Sigmoid colon (tissue), 7 donors: ENCODE results near the gene FARSA. TPM values are rescaled to one million over a fixed set of nuclear protein-coding genes. Genes with fewer than 3 reads are reported as not detected.

ENCODE experiments used
- DNase-seq: peaks from one replicate; pipeline ENCODE4 v3.0.0-alpha.2; 2019
- H3K27ac ChIP-seq, 4 donors: fragments of 200-600 bp; sonication (generic); one replicate each; pipeline ENCODE4 v1.5.1; 2016 to 2019; ENCODE audit warnings: mild to moderate bottlenecking in 1 of 4
- H3K27me3 ChIP-seq, 3 donors: fragments of 200-600 bp; sonication (generic); one replicate each; pipeline ENCODE4 v1.5.1; 2019; ENCODE audit warnings: mild to moderate bottlenecking in 1 of 3
- H3K36me3 ChIP-seq, 4 donors: fragments of 200-600 bp; sonication (generic); one replicate each; pipeline ENCODE4 v1.5.1; 2016 to 2019
- H3K4me1 ChIP-seq, 4 donors: fragments of 200-600 bp; sonication (generic); one replicate each; pipeline ENCODE4 v1.5.1; 2017 to 2019
- H3K4me3 ChIP-seq, 4 donors: fragments of 200-600 bp; sonication (generic); one replicate each; pipeline ENCODE4 v1.5.1; 2017 to 2019; ENCODE audit warnings: mild to moderate bottlenecking in 2 of 4, moderate library complexity in 1 of 4
- H3K9me3 ChIP-seq, 4 donors: fragments of 200-600 bp in 3 of 4; sonication (generic) in 3 of 4; one replicate each; pipeline versions ENCODE4 v1.5.1 to v1.6.1; 2013 to 2019
- EP300 ChIP-seq, 4 donors: sonication (generic); formaldehyde crosslinking; IDR thresholded peaks; one replicate each; pipeline ENCODE4 v1.6.1; 2017; ENCODE audit warnings: antibody characterized with exemption in 4 of 4
- POLR2A ChIP-seq, 2 donors: fragments of 450-650 bp; IDR thresholded peaks; one replicate each; pipeline ENCODE4 v1.6.1; 2016; ENCODE audit warnings: antibody characterized with exemption in 2 of 2, mild to moderate bottlenecking in 2 of 2, moderate library complexity in 2 of 2
- POLR2AphosphoS5 ChIP-seq, 4 donors: sonication (generic); formaldehyde crosslinking; IDR thresholded peaks; one replicate each; pipeline ENCODE4 v1.6.1; 2017; ENCODE audit warnings: antibody characterized with exemption in 4 of 4
- WGBS, 2 donors: extraction: QIAGEN DNeasy Blood & Tissue Kit; methylation state at CpG; one replicate each; pipeline ENCODE4 v1.1.7; 2013; 5-methylcytosine and 5-hydroxymethylcytosine counted together
- intact Hi-C: fragments of 100-400 bp; cut with DNase I; formaldehyde crosslinking; loops from one replicate; pipeline ENCODE4 v1.15.1; 2023
- polyA plus RNA-seq, 3 donors: library from polyadenylated mRNA; stranded (reverse); fragments of 200-250 nt; gene quantifications; one replicate each; pipeline ENCODE4 v1.2.3, GENCODE V29; 2013
- total RNA-seq, 4 donors: library from RNA; depleted of rRNA; stranded (reverse); fragments of >200 nt; gene quantifications; one replicate each; pipeline ENCODE4 v1.1.0, GENCODE V29; 2016
- TF ChIP-seq, protein P1 (sequence below), 4 experiments: fragments of 450-650 bp in 3 of 4; fragments of 200-600 bp in 1 of 4; IDR thresholded peaks; one replicate each; pipeline ENCODE4 v1.5.1; 2016 to 2019; ENCODE audit warnings: antibody characterized with exemption in 4 of 4, mild to moderate bottlenecking in 3 of 4, moderate library complexity in 2 of 4
- donor health status: healthy with polysubstance abuse.
- donor health status: Bipolar disorder and iron deficiency.
- donor health status: healthy.

Gene FARSA
- total and polyA plus RNA-seq, 7 donors, result 21.4 to 86.8 (median 31.6) TPM

DNA sequence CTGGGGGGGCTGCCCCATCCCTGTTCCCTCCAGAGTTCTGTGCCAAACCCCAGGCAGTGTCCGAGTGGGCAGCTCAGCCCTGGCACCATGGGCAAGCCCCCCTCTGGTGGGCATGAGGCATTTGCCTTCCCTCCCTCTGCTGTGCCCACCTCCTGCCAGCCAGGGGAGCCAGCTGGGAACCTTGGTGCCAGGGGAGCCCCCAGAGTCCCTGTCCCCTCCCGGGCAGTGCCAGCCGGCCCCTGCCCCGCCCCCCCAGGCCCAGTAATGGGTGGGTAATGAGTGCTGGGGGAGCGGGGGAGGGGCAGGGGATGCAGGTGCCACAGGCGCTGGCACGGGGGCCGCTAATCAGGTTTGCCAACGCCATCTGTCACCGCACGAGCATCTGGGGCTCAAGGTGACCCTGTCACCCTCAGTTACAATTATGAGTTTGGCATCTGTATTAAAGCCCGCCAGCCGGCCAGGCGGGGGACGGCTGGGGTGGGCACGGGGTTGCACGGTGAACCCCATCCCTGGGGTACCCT is 41.8 kb upstream of the FARSA start:
- no peak for TF ChIP-seq EP300 (IDR thresholded peaks at IDR 0.05)
- Histone ChIP-seq H3K4me3 (no peak overlapping the region), H3K27ac (no peak overlapping the region), H3K27me3 (no peaks in the 10 kb centered on the region), H3K9me3 (no peaks in the 10 kb centered on the region), H3K36me3 (no peaks in the 10 kb centered on the region), H3K4me1 (peaks cover 0 to 3% (median 2%) of the 10 kb centered on the region in 4 donors)
- WGBS, 2 donors, result 51 to 63% methylated on average over 17 of the region's 17 CpGs
- intact Hi-C loops, result loop anchor here (5.0 kb wide), 1 partner anchor 612 kb away; no protein-coding TSS in a partner anchor
- DNase-seq, result no peak

DNA sequence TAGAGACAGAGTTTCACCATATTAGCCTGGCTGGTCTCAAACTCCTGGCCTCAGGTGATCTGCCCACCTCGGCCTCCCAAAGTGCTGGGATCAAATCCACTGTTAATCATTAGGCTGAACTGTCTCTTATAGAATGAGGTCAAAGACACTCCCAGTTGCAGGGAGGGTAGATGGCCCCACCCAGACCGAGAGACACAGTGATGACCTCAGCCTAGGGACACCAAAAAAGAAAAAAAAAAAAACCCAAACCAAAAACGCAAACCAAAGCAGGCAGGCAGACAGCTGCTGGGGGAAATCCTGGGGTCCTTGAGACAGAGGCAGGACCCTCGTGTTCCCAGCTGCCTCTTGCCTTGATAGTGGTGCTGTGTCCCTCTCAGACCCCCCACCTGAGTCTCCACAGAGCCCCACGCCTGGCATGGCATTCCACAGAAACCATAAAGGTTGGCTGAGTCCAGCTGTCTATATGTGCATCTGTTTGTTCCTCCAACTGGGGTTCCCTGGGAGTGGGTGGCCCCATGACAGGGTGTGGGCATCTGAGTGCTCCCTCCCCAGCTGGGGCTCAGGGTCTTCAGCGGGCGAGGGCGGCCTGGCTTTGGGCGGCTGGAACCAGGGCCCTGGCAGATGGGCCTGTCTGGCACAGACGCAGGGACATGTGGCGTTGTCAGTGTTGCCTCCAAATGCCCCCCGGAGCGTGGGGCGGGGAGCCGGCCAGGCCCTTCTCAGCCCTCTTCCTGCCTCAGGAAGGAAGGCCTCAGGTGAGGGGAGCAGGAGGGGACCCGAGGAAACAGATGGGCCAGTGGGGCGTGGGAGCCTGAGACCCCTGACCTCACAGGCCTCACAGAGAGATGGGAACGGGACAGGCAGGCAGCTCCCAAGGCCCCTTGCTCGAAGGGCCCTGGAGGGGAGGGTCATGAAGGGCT is 41.0 kb upstream of the FARSA start:
- TF ChIP-seq, protein P1, sequence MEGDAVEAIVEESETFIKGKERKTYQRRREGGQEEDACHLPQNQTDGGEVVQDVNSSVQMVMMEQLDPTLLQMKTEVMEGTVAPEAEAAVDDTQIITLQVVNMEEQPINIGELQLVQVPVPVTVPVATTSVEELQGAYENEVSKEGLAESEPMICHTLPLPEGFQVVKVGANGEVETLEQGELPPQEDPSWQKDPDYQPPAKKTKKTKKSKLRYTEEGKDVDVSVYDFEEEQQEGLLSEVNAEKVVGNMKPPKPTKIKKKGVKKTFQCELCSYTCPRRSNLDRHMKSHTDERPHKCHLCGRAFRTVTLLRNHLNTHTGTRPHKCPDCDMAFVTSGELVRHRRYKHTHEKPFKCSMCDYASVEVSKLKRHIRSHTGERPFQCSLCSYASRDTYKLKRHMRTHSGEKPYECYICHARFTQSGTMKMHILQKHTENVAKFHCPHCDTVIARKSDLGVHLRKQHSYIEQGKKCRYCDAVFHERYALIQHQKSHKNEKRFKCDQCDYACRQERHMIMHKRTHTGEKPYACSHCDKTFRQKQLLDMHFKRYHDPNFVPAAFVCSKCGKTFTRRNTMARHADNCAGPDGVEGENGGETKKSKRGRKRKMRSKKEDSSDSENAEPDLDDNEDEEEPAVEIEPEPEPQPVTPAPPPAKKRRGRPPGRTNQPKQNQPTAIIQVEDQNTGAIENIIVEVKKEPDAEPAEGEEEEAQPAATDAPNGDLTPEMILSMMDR (IDR thresholded peaks at IDR 0.05), result no peak
- TF ChIP-seq POLR2AphosphoS5 (IDR thresholded peaks at IDR 0.05) (no peak), EP300 (IDR thresholded peaks at IDR 0.05) (no peak), POLR2A (IDR thresholded peaks at IDR 0.05) (no peak)
- Histone ChIP-seq H3K36me3 (no peaks in the 10 kb centered on the region), H3K27ac (no peak overlapping the region), H3K4me1 (peaks cover 0 to 10% (median 3%) of the 10 kb centered on the region in 4 donors), H3K27me3 (no peaks in the 10 kb centered on the region), H3K4me3 (no peak overlapping the region), H3K9me3 (no peaks in the 10 kb centered on the region)
- 55 to 63% methylated on average over 19 of the region's 19 CpGs for WGBS, 2 donors
- DNase-seq, result no peak
- intact Hi-C loops, result loop anchor here (5.0 kb wide), 1 partner anchor 613 kb away; no protein-coding TSS in a partner anchor

- Histone ChIP-seq H3K9me3 (no peaks in the 10 kb centered on the region), H3K36me3 (no peaks in the 10 kb centered on the region), H3K27ac (no peak overlapping the region), H3K4me3 (no peak overlapping the region), H3K27me3 (no peaks in the 10 kb centered on the region), H3K4me1 (peaks cover 0 to 15% (median 5%) of the 10 kb centered on the region in 4 donors)
- no peak for TF ChIP-seq POLR2A (IDR thresholded peaks at IDR 0.05)
- TF ChIP-seq EP300 (IDR thresholded peaks at IDR 0.05), result no peak
- no peak for TF ChIP-seq POLR2AphosphoS5 (IDR thresholded peaks at IDR 0.05)
- TF ChIP-seq, protein P1 (IDR thresholded peaks at IDR 0.05), result no peak
- 92 to 93% methylated on average over 16 of the region's 16 CpGs for WGBS, 2 donors
- DNase-seq, result no peak
- intact Hi-C loops, result no loop called here
These were observed 39.7 kb upstream of the FARSA start for GRCh38 chr19:12973236-12973635.

DNA sequence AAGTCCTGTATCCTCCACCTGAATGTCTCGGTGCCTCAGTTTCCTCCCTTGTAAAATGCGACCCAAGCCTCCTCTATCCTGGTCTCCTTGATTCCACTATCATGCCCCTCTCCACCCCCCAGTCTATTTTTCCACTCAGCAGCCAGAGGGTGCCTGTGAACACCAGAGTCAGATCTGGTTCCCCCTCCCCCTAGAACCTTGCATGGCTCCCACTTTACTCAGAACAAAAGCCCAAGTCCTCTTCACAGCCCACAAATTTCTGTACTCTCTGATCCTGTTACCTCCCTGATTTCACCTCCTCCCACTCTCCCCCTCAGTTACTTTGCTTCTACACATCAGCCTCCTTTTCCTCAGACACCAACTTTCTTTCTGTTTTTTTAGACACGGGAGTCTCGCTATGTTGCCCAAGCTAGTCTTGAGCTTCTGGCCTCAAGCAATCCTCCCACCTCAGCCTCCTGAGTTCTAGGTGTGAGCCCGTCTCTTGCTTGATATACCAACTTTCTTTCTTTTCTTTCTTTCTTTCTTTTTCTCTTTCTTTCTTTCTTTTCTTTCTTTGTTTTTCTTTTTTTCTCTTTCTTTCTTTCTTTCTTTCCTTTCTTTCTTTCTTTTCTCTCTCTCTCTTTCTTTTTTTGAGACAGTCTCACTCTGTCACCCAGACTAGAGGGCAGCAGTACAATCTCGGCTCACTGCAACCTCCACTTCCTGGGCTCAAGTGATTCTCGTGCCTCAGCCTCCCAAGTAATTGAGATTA is 36.7 kb upstream of the FARSA start:
- Histone ChIP-seq H3K4me3 (no peak overlapping the region), H3K36me3 (no peaks in the 10 kb centered on the region), H3K27me3 (no peaks in the 10 kb centered on the region), H3K27ac (peak overlapping the region; percentile 64 to 86 (median 80)), H3K4me1 (peaks cover 0 to 20% (median 10%) of the 10 kb centered on the region in 4 donors), H3K9me3 (no peaks in the 10 kb centered on the region)
- intact Hi-C loops, result no loop called here
- WGBS, 2 donors, result 86 to 91% methylated on average over 7 of the region's 7 CpGs
- no peak for DNase-seq
- no peak for TF ChIP-seq POLR2A (IDR thresholded peaks at IDR 0.05)
- TF ChIP-seq EP300 (IDR thresholded peaks at IDR 0.05), result no peak
- TF ChIP-seq POLR2AphosphoS5 (IDR thresholded peaks at IDR 0.05), result no peak

GRCh38 chr19:12969292-12969988 is 35.9 kb upstream of the FARSA start, which contains the start of gene DAND5:
Gene DAND5 (plus strand): TSS chr19:12969576. CDS start chr19:12969661, 85 bp downstream.
- peak within 1 kb of the TSS; percentile 64 to 86 (median 80) for H3K27ac ChIP-seq

More at GRCh38 chr19:12969292-12969988, 35.9 kb upstream of the FARSA start, which contains the start of gene DAND5:
- no peaks in the 10 kb centered on the region for H3K36me3 ChIP-seq
- peak within 1 kb of the TSS in 2 of 4 donors; percentile 2 to 8 for H3K4me3 ChIP-seq
- DNase-seq, result peak; percentile 89
- H3K4me1 ChIP-seq, result peaks cover 0 to 20% (median 12%) of the 10 kb centered on the region in 4 donors
- intact Hi-C loops, result no loop called here
- no peaks in the 10 kb centered on the region for H3K27me3 ChIP-seq
- no peaks in the 10 kb centered on the region for H3K9me3 ChIP-seq
- TF ChIP-seq, protein P1 (IDR thresholded peaks at IDR 0.05), result no peak
- peak in 1 of 4 donors; percentile 49 for TF ChIP-seq POLR2AphosphoS5 (IDR thresholded peaks at IDR 0.05)
- 59 to 60% methylated on average over 14 of the region's 14 CpGs for WGBS, 2 donors
